HCT116 (cell line): ENCODE data around the gene GEMIN5. TPM values are rescaled to one million over a fixed set of nuclear protein-coding genes. Genes with fewer than 3 reads are reported as not detected.

Source experiments
- ATAC-seq: fragments of 200-7000 bp; cut with Tn5 transposase; 2 replicates; pipeline ENCODE4 v1.9.1; 2020; ENCODE audit warnings: mild to moderate bottlenecking, moderate library complexity
- BruUV-seq: library from RNA; stranded (reverse); fragments of 400-500 nt; replicated peaks from 2 replicates; lab custom pipeline; 2021; lab: Mats Ljungman, UMichigan
- CTCF ChIA-PET: fragments of 300-600 bp; sonication (Branson Sonifier 250); formaldehyde crosslinking; loops from one replicate; lab custom pipeline; 2021; ENCODE audit warnings: antibody characterized with exemption; lab: Charles Lee
- POLR2A ChIA-PET: fragments of 300-600, 350-600 bp; sonication (Branson Sonifier 250); formaldehyde crosslinking; loops from one replicate; lab custom pipeline; 2021; ENCODE audit warnings: antibody characterized with exemption; lab: Charles Lee
- RAD21 ChIA-PET, 2 experiments: fragments of 300-600 bp; sonication (Branson Sonifier 250); formaldehyde crosslinking; loops; one replicate each; lab custom pipeline; 2023; ENCODE audit warnings: low total read pairs in 2 of 2; ENCODE audit not compliant: uncharacterized antibody in 2 of 2, unreplicated experiment in 2 of 2, low non-redundant PET in 1 of 2; lab: Charles Lee
- DNase-seq: peaks from one replicate; pipeline ENCODE4 v3.0.0-alpha.2; 2010; ENCODE audit warnings: low read depth, low spot score
- H2AFZ ChIP-seq: fragments of 200-600 bp; shearing (Covaris generic), sonication (generic); 2 replicates; pipeline ENCODE4 v1.6.1; 2017; ENCODE audit warnings: low read depth, mixed run types, mixed read lengths, antibody characterized with exemption, low read length; ENCODE audit not compliant: poor library complexity, severe bottlenecking
- H3K27ac ChIP-seq: 2 replicates; pipeline ENCODE4 v1.5.1; 2012; ENCODE audit warnings: low read depth, low read length
- H3K27me3 ChIP-seq: fragments of 200-600 bp; sonication (generic); 2 replicates; pipeline ENCODE4 v1.6.1; 2016; ENCODE audit warnings: mixed run types, low read length, mixed read lengths; ENCODE audit not compliant: insufficient read depth
- H3K36me3 ChIP-seq, 2 experiments: fragments of 200-500 bp in 1 of 2; fragments of 200-600 bp in 1 of 2; sonication (Bioruptor generic) in 1 of 2; sonication (generic) in 1 of 2; 2 replicates each; pipeline versions ENCODE4 v1.5.1 to v1.6.1; 2014 to 2016; ENCODE audit warnings: low read length in 2 of 2, inconsistent platforms in 1 of 2, mixed read lengths in 1 of 2, mixed run types in 1 of 2; ENCODE audit not compliant: insufficient read depth in 2 of 2, control insufficient read depth in 1 of 2
- H3K4me1 ChIP-seq, 2 experiments: fragments of 200-600 bp in 1 of 2; sonication (generic) in 1 of 2; 2 replicates each; pipeline versions ENCODE4 v1.5.1 to v1.6.1; 2012 to 2017; ENCODE audit warnings: low read length in 2 of 2, inconsistent platforms in 1 of 2, mild to moderate bottlenecking in 1 of 2, mixed read lengths in 1 of 2, mixed run types in 1 of 2, moderate library complexity in 1 of 2; ENCODE audit not compliant: insufficient read depth in 2 of 2, control insufficient read depth in 1 of 2
- H3K4me2 ChIP-seq: fragments of 200-600 bp; sonication (generic); 2 replicates; pipeline ENCODE4 v1.6.1; 2017; ENCODE audit warnings: mixed run types, low read length, mixed read lengths
- H3K4me3 ChIP-seq, 2 experiments: fragments of 200-600 bp in 1 of 2; sonication (generic) in 1 of 2; replicated peaks in 1 of 2; 2 replicates each; pipeline ENCODE4 v1.5.1; 2011 to 2016; ENCODE audit warnings: low read length in 2 of 2, control low read depth in 1 of 2, low read depth in 1 of 2, mild to moderate bottlenecking in 1 of 2, mixed read lengths in 1 of 2, mixed run types in 1 of 2
- H3K79me2 ChIP-seq: fragments of 200-600 bp; sonication (generic); 2 replicates; pipeline ENCODE4 v1.6.1; 2017; ENCODE audit warnings: mild to moderate bottlenecking, mixed run types, low read length, moderate library complexity, mixed read lengths; ENCODE audit not compliant: insufficient read depth
- H3K9ac ChIP-seq: fragments of 200-600 bp; sonication (generic); 2 replicates; pipeline ENCODE4 v1.6.1; 2016; ENCODE audit warnings: low read length, mixed read lengths
- H3K9me2 ChIP-seq: fragments of 200-600 bp; sonication (generic), shearing (Covaris generic); 2 replicates; pipeline ENCODE4 v1.6.1; 2017; ENCODE audit warnings: mixed run types, mild to moderate bottlenecking, moderate library complexity; ENCODE audit not compliant: insufficient read depth
- H3K9me3 ChIP-seq, 2 experiments: fragments of 200-500 bp in 1 of 2; fragments of 200-600 bp in 1 of 2; sonication (Bioruptor generic) in 1 of 2; sonication (generic) in 1 of 2; 2 replicates each; pipeline ENCODE4 v1.6.1; 2014 to 2017; ENCODE audit warnings: low read length in 2 of 2, mixed read lengths in 2 of 2, inconsistent platforms in 1 of 2, low read depth in 1 of 2, mild to moderate bottlenecking in 1 of 2, mixed run types in 1 of 2, moderate library complexity in 1 of 2; ENCODE audit not compliant: control insufficient read depth in 1 of 2, insufficient read depth in 1 of 2
- H4K20me1 ChIP-seq: fragments of 200-600 bp; sonication (generic), shearing (Covaris generic); 2 replicates; pipeline ENCODE4 v1.6.1; 2017; ENCODE audit warnings: mixed run types, mild to moderate bottlenecking, moderate library complexity; ENCODE audit not compliant: insufficient read depth
- ATF3 ChIP-seq: IDR thresholded peaks from 2 replicates; pipeline ENCODE4 v1.6.1; 2012
- CEBPB ChIP-seq: IDR thresholded peaks from 2 replicates; pipeline ENCODE4 v1.6.1; 2012; ENCODE audit warnings: low read depth
- EGR1 ChIP-seq: IDR thresholded peaks from 2 replicates; pipeline ENCODE4 v1.6.1; 2012; ENCODE audit warnings: low read depth
- ELF1 ChIP-seq: IDR thresholded peaks from 2 replicates; pipeline ENCODE4 v1.6.1; 2012; ENCODE audit warnings: low read depth, borderline replicate concordance
- EZH2 ChIP-seq: fragments of 200-600 bp; sonication (generic); IDR thresholded peaks from 2 replicates; pipeline ENCODE4 v1.6.1; 2017; ENCODE audit warnings: antibody characterized with exemption, mixed run types
- EZH2phosphoT487 ChIP-seq: fragments of 200-600 bp; IDR thresholded peaks from 2 replicates; pipeline ENCODE4 v1.6.1; 2018; ENCODE audit warnings: antibody characterized with exemption, borderline replicate concordance
- FOSL1 ChIP-seq: IDR thresholded peaks from 2 replicates; pipeline ENCODE4 v1.6.1; 2012; ENCODE audit warnings: low read depth
- JUND ChIP-seq: IDR thresholded peaks from 2 replicates; pipeline ENCODE4 v1.6.1; 2012
- POLR2A ChIP-seq: IDR thresholded peaks from 2 replicates; pipeline ENCODE4 v1.7.0; 2011; ENCODE audit warnings: borderline replicate concordance; ENCODE audit not compliant: insufficient read depth, insufficient read length; ENCODE audit errors: extremely low read depth
- POLR2AphosphoS5 ChIP-seq: IDR thresholded peaks from 2 replicates; pipeline ENCODE4 v1.6.1; 2011; ENCODE audit warnings: mild to moderate bottlenecking, low read depth, low read length, moderate library complexity
- RAD21 ChIP-seq: IDR thresholded peaks from 2 replicates; pipeline ENCODE4 v1.6.1; 2012; ENCODE audit warnings: low read depth, mild to moderate bottlenecking
- REST ChIP-seq: IDR thresholded peaks from 2 replicates; pipeline ENCODE4 v1.6.1; 2012; ENCODE audit warnings: low read depth
- SRF ChIP-seq: IDR thresholded peaks from 2 replicates; pipeline ENCODE4 v1.6.1; 2012; ENCODE audit warnings: low read depth
- TCF7L2 ChIP-seq: IDR thresholded peaks from 2 replicates; pipeline ENCODE4 v1.7.0; 2011; ENCODE audit warnings: borderline replicate concordance, inconsistent platforms; ENCODE audit not compliant: insufficient read depth, insufficient read length; ENCODE audit errors: extremely low read depth
- YY1 ChIP-seq: IDR thresholded peaks from 2 replicates; pipeline ENCODE4 v1.6.1; 2011; ENCODE audit warnings: low read length, low read depth, moderate library complexity, mild to moderate bottlenecking; ENCODE audit not compliant: insufficient replicate concordance; ENCODE audit errors: extremely low read depth
- ZBTB33 ChIP-seq: IDR thresholded peaks from 2 replicates; pipeline ENCODE4 v1.6.1; 2011; ENCODE audit warnings: mild to moderate bottlenecking, low read length, moderate library complexity; ENCODE audit not compliant: insufficient replicate concordance; ENCODE audit errors: extremely low read depth
- ZFX ChIP-seq: fragments of 450-650 bp; IDR thresholded peaks from 2 replicates; pipeline ENCODE4 v1.6.1; 2017
- intact Hi-C: fragments of 100-400 bp; cut with micrococcal nuclease; formaldehyde crosslinking; loops from 2 replicates; pipeline ENCODE4 v1.10.0; 2022
- total RNA-seq: library from RNA; stranded (reverse); gene quantifications from one replicate; pipeline ENCODE4 v1.2.1, GENCODE V29; 2021; ENCODE audit not compliant: unreplicated experiment
- TF ChIP-seq, protein P1 (sequence below): IDR thresholded peaks from 2 replicates; pipeline ENCODE4 v1.6.1; 2012
- TF ChIP-seq, protein P2 (sequence below), 3 experiments: fragments of 200-600 bp in 1 of 3; sonication (generic) in 1 of 3; IDR thresholded peaks in 2 of 3; conservative IDR thresholded peaks in 1 of 3; 2 replicates each; pipeline ENCODE4 v1.5.1; 2012 to 2017; ENCODE audit warnings: low read depth in 2 of 3, low read length in 2 of 3, antibody characterized with exemption in 1 of 3, borderline replicate concordance in 1 of 3, control low read depth in 1 of 3, mild to moderate bottlenecking in 1 of 3, mixed read lengths in 1 of 3, mixed run types in 1 of 3, moderate library complexity in 1 of 3; ENCODE audit not compliant: insufficient read depth in 1 of 3

GEMIN5 gene
- total RNA-seq, 1 experiment from 2014 or later, result 35.9 TPM

DNA sequence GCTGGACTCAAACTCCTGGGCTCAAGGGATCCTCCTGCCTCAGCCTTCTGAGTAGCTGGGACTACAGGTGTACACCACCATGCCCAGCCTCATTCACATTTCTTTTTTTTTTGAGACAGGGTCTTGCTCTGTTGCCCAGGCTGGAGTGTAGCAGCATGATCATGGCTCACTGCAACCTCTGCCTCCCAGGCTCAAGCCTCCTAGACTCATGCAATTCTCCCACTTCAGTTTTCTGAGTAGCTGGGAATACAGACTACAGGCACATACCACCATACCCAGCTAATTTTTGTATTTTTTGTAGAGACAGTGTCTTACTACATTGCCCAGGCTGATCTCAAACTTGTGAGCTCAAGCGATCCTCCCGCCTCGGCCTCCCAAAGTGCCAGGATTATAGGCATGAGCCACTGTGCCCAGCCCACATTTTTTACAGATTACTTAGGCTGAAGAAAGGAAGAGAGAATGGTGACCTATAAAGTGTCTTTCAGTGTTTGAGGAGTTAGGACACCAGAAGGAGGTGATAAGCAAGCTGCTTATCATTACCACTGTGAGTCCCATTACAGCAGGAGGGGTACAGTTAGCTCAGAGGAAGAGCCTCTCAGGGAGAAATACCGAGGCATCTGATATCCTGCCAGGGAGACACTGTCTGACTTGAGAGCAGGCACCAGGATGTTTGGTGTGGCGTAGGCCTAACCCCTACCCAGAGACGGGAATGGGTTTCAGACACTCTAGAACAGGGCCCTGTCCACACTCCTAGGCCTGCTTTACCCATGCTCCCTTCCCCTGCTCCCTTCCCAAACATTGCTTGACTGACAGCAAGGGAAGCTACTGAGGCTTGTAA is 97.4 kb downstream of the GEMIN5 start:
- Histone ChIP-seq H3K79me2 (no peaks in the 10 kb centered on the region), H3K4me2 (no peak overlapping the region), H3K9me3 (no peaks in the 10 kb centered on the region), H3K9ac (no peak overlapping the region), H4K20me1 (no peaks in the 10 kb centered on the region), H2AFZ (no peak overlapping the region), H3K27ac (no peak overlapping the region), H3K36me3 (no peaks in the 10 kb centered on the region), H3K4me1 (peaks cover 6 to 7% of the 10 kb centered on the region in 2 experiments), H3K9me2 (no peaks in the 10 kb centered on the region), H3K27me3 (no peaks in the 10 kb centered on the region), H3K4me3 (no peak overlapping the region)
- ChIA-PET CTCF (no interaction called here), POLR2A (no interaction called here), RAD21 (no interaction called here)
- BruUV-seq, result no TSS peak
- intact Hi-C loops, result no loop called here
- DNase-seq (no peak), ATAC-seq (no peak)
- TF ChIP-seq ZFX (no peak), EZH2phosphoT487 (no peak), POLR2AphosphoS5 (no peak), REST (no peak), CEBPB (no peak), JUND (no peak), SRF (no peak), EGR1 (no peak), ZBTB33 (no peak), ELF1 (no peak), TCF7L2 (no peak), POLR2A (no peak), FOSL1 (no peak), RAD21 (no peak), EZH2 (no peak), YY1 (no peak), ATF3 (no peak)
- TF ChIP-seq, protein P1, sequence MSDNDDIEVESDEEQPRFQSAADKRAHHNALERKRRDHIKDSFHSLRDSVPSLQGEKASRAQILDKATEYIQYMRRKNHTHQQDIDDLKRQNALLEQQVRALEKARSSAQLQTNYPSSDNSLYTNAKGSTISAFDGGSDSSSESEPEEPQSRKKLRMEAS, result no peak
- TF ChIP-seq, protein P2, sequence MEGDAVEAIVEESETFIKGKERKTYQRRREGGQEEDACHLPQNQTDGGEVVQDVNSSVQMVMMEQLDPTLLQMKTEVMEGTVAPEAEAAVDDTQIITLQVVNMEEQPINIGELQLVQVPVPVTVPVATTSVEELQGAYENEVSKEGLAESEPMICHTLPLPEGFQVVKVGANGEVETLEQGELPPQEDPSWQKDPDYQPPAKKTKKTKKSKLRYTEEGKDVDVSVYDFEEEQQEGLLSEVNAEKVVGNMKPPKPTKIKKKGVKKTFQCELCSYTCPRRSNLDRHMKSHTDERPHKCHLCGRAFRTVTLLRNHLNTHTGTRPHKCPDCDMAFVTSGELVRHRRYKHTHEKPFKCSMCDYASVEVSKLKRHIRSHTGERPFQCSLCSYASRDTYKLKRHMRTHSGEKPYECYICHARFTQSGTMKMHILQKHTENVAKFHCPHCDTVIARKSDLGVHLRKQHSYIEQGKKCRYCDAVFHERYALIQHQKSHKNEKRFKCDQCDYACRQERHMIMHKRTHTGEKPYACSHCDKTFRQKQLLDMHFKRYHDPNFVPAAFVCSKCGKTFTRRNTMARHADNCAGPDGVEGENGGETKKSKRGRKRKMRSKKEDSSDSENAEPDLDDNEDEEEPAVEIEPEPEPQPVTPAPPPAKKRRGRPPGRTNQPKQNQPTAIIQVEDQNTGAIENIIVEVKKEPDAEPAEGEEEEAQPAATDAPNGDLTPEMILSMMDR (IDR thresholded peaks at IDR 0.05 in 2 of 3, conservative IDR thresholded peaks at IDR 0.05 in 1 of 3; ENCODE audit: borderline replicate concordance in 1 of 3, insufficient read depth in 1 of 3, low read depth in 2 of 3, low read length in 2 of 3), result no peak
